Osteoblast (primary cell): Measurements from ENCODE around the gene PCCA. TPM values are rescaled to one million over a fixed set of nuclear protein-coding genes. Genes with fewer than 3 reads are reported as not detected.

Experiments used
- DNase-seq: peaks from one replicate; pipeline ENCODE4 v3.0.0; 2011; ENCODE audit warnings: low spot score, mixed read lengths; ENCODE audit not compliant: insufficient read length; ENCODE audit errors: missing footprints
- H2AFZ ChIP-seq: 2 replicates; pipeline ENCODE4 v1.6.0; 2011; ENCODE audit warnings: mild to moderate bottlenecking, low read length
- H3K27ac ChIP-seq: 2 replicates; pipeline ENCODE4 v1.5.1; 2011; ENCODE audit warnings: mild to moderate bottlenecking, low read depth, low read length, moderate library complexity
- H3K27me3 ChIP-seq: 2 replicates; pipeline ENCODE4 v1.6.0; 2012; ENCODE audit warnings: mild to moderate bottlenecking, control low read depth, inconsistent platforms, low read length, moderate library complexity; ENCODE audit not compliant: insufficient read depth
- H3K36me3 ChIP-seq: 2 replicates; pipeline ENCODE4 v1.5.1; 2011; ENCODE audit warnings: mild to moderate bottlenecking, low read length, control low read depth, moderate library complexity; ENCODE audit not compliant: insufficient read depth
- H3K4me1 ChIP-seq: 2 replicates; pipeline ENCODE4 v1.5.1; 2011; ENCODE audit warnings: mild to moderate bottlenecking, low read length, control low read depth, moderate library complexity; ENCODE audit not compliant: insufficient read depth
- H3K4me2 ChIP-seq: 2 replicates; pipeline ENCODE4 v1.6.0; 2011; ENCODE audit warnings: mild to moderate bottlenecking, low read length; ENCODE audit not compliant: insufficient read depth
- H3K4me3 ChIP-seq: fragments of 200-600 bp; sonication (generic); 3 replicates; pipeline ENCODE4 v1.5.1; 2012; ENCODE audit warnings: mild to moderate bottlenecking, low read length, inconsistent platforms; ENCODE audit not compliant: insufficient read depth
- H3K79me2 ChIP-seq: 2 replicates; pipeline ENCODE4 v1.6.0; 2012; ENCODE audit warnings: mild to moderate bottlenecking, low read length, control low read depth, inconsistent platforms; ENCODE audit not compliant: insufficient read depth
- H3K9me3 ChIP-seq: 2 replicates; pipeline ENCODE4 v1.5.1; 2011; ENCODE audit warnings: low read depth, low read length, control low read depth
- H4K20me1 ChIP-seq: 2 replicates; pipeline ENCODE4 v1.6.0; 2012; ENCODE audit warnings: mild to moderate bottlenecking, low read length, control low read depth; ENCODE audit not compliant: insufficient read depth
- CTCF ChIP-seq: IDR thresholded peaks from 2 replicates; pipeline ENCODE4 v1.5.1; 2011; ENCODE audit warnings: mild to moderate bottlenecking, low read depth, low read length, moderate library complexity; ENCODE audit errors: extremely low read depth
- total RNA-seq: library from RNA; depleted of rRNA; stranded (reverse); fragments of >200 nt; gene quantifications from 2 replicates; pipeline ENCODE4 v1.2.3, GENCODE V29; 2012

The PCCA gene
- total RNA-seq, 1 donor: 40.5 TPM

GRCh38 chr13:100175078-100175802 is 86.3 kb downstream of the PCCA start:
- Histone ChIP-seq H4K20me1 (peaks cover 5% of the 10 kb centered on the region), H2AFZ (no peak overlapping the region), H3K79me2 (peaks cover 3% of the 10 kb centered on the region), H3K4me3 (no peak overlapping the region), H3K9me3 (no peaks in the 10 kb centered on the region), H3K4me2 (no peak overlapping the region), H3K36me3 (no peaks in the 10 kb centered on the region), H3K4me1 (peaks cover 6% of the 10 kb centered on the region), H3K27me3 (no peaks in the 10 kb centered on the region), H3K27ac (no peak overlapping the region)
- no peak for TF ChIP-seq CTCF
- no peak for DNase-seq

- Histone ChIP-seq H3K4me3 (no peak overlapping the region), H3K9me3 (no peaks in the 10 kb centered on the region), H4K20me1 (peaks cover 5% of the 10 kb centered on the region), H3K4me1 (peaks cover 6% of the 10 kb centered on the region), H3K27ac (no peak overlapping the region), H3K36me3 (no peaks in the 10 kb centered on the region), H3K4me2 (no peak overlapping the region), H3K79me2 (peaks cover 5% of the 10 kb centered on the region), H3K27me3 (no peaks in the 10 kb centered on the region), H2AFZ (no peak overlapping the region)
- TF ChIP-seq CTCF: no peak
- DNase-seq: no peak
Measured at GRCh38 chr13:100175803-100176182, 86.9 kb downstream of the PCCA start.

GRCh38 chr13:100176801-100177400 is 88.0 kb downstream of the PCCA start:
- Histone ChIP-seq H2AFZ (no peak overlapping the region), H3K27ac (no peak overlapping the region), H3K4me2 (no peak overlapping the region), H3K4me1 (peaks cover 6% of the 10 kb centered on the region), H3K27me3 (no peaks in the 10 kb centered on the region), H3K4me3 (no peak overlapping the region), H4K20me1 (peaks cover 5% of the 10 kb centered on the region), H3K79me2 (peaks cover 5% of the 10 kb centered on the region), H3K9me3 (no peaks in the 10 kb centered on the region), H3K36me3 (no peaks in the 10 kb centered on the region)
- no peak for TF ChIP-seq CTCF
- no peak for DNase-seq

- no peak overlapping the region for H3K27ac ChIP-seq
- H3K4me3 ChIP-seq: no peak overlapping the region
- H4K20me1 ChIP-seq: peaks cover 5% of the 10 kb centered on the region
- no peaks in the 10 kb centered on the region for H3K9me3 ChIP-seq
- peaks cover 5% of the 10 kb centered on the region for H3K79me2 ChIP-seq
- H3K4me2 ChIP-seq: no peak overlapping the region
- H3K36me3 ChIP-seq: no peaks in the 10 kb centered on the region
- H3K27me3 ChIP-seq: no peaks in the 10 kb centered on the region
- H2AFZ ChIP-seq: no peak overlapping the region
- DNase-seq: no peak
- no peak for TF ChIP-seq CTCF
- peaks cover 3% of the 10 kb centered on the region for H3K4me1 ChIP-seq
Measured at GRCh38 chr13:100178309-100178708, 89.4 kb downstream of the PCCA start.
